D721Med (cell line): ENCODE data around the gene MAB21L1.

Experiments used
- DNase-seq: peaks from one replicate; pipeline ENCODE4 v3.0.0; 2011; ENCODE audit warnings: low spot score; ENCODE audit not compliant: insufficient read length
- FAIRE-seq: peaks from 2 replicates; lab custom pipeline; 2011; peaks lifted over from hg19 to GRCh38; lab: Jason Lieb, UNC
- CTCF ChIP-seq: IDR thresholded peaks from 2 replicates; pipeline ENCODE4 v1.5.1; 2012; ENCODE audit warnings: mild to moderate bottlenecking, control low read depth; ENCODE audit not compliant: insufficient read depth; ENCODE audit errors: missing control alignments

MAB21L1 gene

GRCh38 chr13:35448465-35448864, 28.0 kb downstream of the MAB21L1 start:
- FAIRE-seq, result no peak
- TF ChIP-seq CTCF, result no peak
- DNase-seq, result no peak
